HepG2 (cell line): ENCODE results near the gene SCYGR8.
"Not testable (repeated sequence)": the region's sequence is repeated elsewhere in the genome, so short reads cannot be mapped to it uniquely, and the experiment has no call there.

Experiments
- CHD2 ChIP-seq: IDR thresholded peaks from 2 replicates; pipeline ENCODE4 v1.6.1; 2011; ENCODE audit warnings: low read depth, low read length, improper control_type of control experiment
- JUN ChIP-seq: sonication (generic); formaldehyde crosslinking; IDR thresholded peaks from 2 replicates; pipeline ENCODE4 v1.4.0; 2020; ENCODE audit warnings: mild to moderate bottlenecking, missing genetic modification reagents

DNA sequence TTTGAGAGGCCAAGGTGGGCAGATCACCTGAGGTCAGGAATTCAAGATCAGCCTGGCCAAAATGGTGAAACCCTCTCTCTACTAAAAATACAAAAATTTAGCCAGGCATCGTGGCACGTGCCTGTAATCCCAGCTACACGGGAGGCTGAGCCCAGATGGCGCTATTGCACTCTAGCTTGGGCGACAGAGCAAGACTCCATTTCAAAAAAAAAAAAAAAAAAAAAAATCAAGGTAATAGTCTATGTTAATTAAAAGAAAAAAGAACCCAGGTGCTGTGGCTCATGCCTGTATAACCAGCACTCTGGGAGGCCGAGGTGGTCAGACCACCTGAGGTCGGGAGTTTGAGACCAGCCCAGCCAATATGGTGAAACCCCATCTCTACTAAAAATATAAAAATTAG, 5.0 kb upstream of the SCYGR8 start:
- not testable (repeated sequence) for TF ChIP-seq JUN (CRISPR knock-in tag); CHD2
